Breast epithelium (tissue), 3 donors: ENCODE measurements around the gene NOL9.

Source experiments
- CTCF ChIP-seq, 3 donors: fragments of 450-650 bp; IDR thresholded peaks; one replicate each; pipeline ENCODE4 v1.5.1; 2016 to 2017; ENCODE audit warnings: antibody characterized with exemption in 3 of 3, mild to moderate bottlenecking in 3 of 3, moderate library complexity in 3 of 3
- POLR2A ChIP-seq: fragments of 450-650 bp; IDR thresholded peaks from one replicate; pipeline ENCODE4 v1.6.1; 2016; ENCODE audit warnings: antibody characterized with exemption, mild to moderate bottlenecking, moderate library complexity
- POLR2AphosphoS5 ChIP-seq, 3 donors: sonication (generic); formaldehyde crosslinking; IDR thresholded peaks; one replicate each; pipeline ENCODE4 v1.6.1; 2017; ENCODE audit warnings: antibody characterized with exemption in 3 of 3

- no peak for TF ChIP-seq CTCF (IDR thresholded peaks at IDR 0.05)
- TF ChIP-seq POLR2A: no peak
- peak in 1 of 3 donors; percentile 10 for TF ChIP-seq POLR2AphosphoS5 (IDR thresholded peaks at IDR 0.05)
Observed at GRCh38 chr1:6502000-6502891, 52.1 kb downstream of the NOL9 start.
